ES-I3 (cell line): ENCODE data around the gene RAB11FIP5.
"Not testable (repeated sequence)": the region's sequence is repeated elsewhere in the genome, so short reads cannot be mapped to it uniquely, and the experiment has no call there.

Experiments
- H3K36me3 ChIP-seq: 2 replicates; pipeline ENCODE4 v1.6.1; 2013; ENCODE audit warnings: mild to moderate bottlenecking, low read length, control low read depth, moderate library complexity; ENCODE audit not compliant: insufficient read depth
- H3K4me1 ChIP-seq: 2 replicates; pipeline ENCODE4 v1.6.1; 2013; ENCODE audit warnings: mild to moderate bottlenecking, control low read depth, low read length; ENCODE audit not compliant: insufficient read depth
- H3K9ac ChIP-seq: 2 replicates; pipeline ENCODE4 v1.6.1; 2013; ENCODE audit warnings: low read depth, mild to moderate bottlenecking, low read length, moderate library complexity
- H3K9me3 ChIP-seq: 2 replicates; pipeline ENCODE4 v1.6.1; 2013; ENCODE audit warnings: mild to moderate bottlenecking, low read length, moderate library complexity; ENCODE audit not compliant: control insufficient read depth, insufficient read depth

Gene RAB11FIP5

DNA sequence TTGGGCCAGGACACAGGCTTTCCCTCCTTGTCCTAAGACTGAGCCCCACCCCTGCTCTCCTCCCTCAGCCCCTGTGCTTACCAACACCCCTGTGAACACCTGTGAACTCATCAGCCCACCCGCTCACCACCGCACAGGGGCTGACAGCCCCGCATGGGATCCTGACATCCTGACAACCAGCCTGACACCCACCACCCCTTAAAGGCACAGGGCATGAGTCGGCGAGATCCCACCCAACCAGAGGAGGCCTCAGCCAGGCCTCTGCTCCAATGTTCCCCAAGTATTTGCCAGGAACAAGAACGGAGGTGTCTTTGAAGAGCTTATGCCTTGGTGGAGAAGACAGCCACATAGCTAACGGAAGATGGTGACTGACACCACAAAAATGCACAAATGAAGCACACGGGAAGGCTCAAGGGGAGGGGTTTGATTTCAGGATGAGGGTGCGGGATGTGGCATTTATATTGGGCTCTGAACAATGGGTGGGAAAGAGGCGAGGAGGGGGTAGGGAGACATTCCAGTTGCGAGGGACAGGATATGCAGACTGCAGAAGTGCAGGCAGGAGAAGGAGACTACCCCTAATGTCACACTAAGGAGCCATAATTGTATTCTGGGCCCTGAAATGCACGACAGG, 11.0 kb downstream of the RAB11FIP5 start:
- no peak overlapping the region for H3K9ac ChIP-seq
- H3K36me3 ChIP-seq, result no peaks in the 10 kb centered on the region
- peaks cover 22% of the 10 kb centered on the region for H3K4me1 ChIP-seq
- no peaks in the 10 kb centered on the region for H3K9me3 ChIP-seq

DNA sequence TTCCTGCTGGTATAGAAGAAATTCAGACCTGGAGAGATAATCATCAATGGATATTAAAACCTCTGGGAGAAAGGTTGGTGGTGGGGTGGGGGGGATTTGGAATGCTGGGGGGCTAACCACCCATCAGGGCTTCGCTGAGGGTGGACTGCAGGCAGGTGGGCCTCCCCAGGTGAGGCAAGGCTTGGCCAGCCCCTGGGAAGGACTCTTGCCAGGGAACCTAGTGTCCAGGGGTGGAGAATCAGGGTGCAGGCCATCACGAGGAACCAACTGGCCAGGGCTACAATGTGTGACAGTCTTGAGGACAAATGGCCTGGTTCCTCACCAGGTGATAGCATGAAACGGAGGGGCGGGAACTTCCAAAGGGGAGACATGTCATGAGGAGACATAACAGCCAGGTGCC, 11.8 kb downstream of the RAB11FIP5 start:
- no peaks in the 10 kb centered on the region for H3K36me3 ChIP-seq
- H3K9me3 ChIP-seq, result no peaks in the 10 kb centered on the region
- H3K9ac ChIP-seq, result no peak overlapping the region
- peaks cover 22% of the 10 kb centered on the region for H3K4me1 ChIP-seq

DNA sequence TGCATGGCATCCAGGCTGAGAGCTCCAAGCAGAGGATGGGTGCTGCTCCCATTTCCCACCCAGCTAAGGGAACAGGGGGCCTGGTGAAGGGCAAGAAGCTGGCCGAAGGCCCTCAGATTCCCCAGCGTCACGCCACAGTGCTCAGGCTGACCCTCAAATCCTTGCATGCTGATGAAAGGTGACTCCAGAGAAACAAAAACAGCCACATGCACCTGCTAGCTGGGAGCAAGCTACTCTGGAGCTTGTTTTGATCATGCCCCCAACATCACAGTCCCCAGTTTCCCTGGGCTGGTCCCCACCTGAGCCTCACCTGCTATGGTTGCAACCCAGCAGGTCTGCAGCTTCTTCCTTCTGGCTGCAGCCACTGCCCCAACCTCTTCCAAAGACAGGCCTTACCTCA, 13.3 kb downstream of the RAB11FIP5 start:
- peaks cover 22% of the 10 kb centered on the region for H3K4me1 ChIP-seq
- no peaks in the 10 kb centered on the region for H3K36me3 ChIP-seq
- H3K9me3 ChIP-seq, result no peaks in the 10 kb centered on the region
- H3K9ac ChIP-seq, result no peak overlapping the region

DNA sequence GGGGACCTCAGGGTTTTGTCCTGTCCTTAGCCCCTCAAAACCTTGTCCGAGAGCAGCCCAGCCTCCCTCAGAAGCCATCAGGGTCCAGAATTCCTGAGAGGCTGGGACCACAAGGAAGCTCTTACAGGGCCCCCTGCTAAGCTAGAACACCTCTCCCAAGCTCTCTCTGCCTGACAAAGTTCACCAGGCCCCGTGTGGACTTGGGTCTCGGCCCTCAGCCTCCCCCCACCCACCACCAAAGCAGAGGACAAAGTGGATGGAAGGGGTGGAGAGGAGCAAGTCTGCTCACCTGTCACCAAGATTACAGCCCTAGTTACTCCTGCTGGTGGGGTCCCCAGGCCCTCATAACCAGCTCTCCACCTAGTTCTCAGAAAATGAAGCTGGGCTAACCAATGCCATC, 16.8 kb downstream of the RAB11FIP5 start:
- H3K36me3 ChIP-seq, result no peaks in the 10 kb centered on the region

DNA sequence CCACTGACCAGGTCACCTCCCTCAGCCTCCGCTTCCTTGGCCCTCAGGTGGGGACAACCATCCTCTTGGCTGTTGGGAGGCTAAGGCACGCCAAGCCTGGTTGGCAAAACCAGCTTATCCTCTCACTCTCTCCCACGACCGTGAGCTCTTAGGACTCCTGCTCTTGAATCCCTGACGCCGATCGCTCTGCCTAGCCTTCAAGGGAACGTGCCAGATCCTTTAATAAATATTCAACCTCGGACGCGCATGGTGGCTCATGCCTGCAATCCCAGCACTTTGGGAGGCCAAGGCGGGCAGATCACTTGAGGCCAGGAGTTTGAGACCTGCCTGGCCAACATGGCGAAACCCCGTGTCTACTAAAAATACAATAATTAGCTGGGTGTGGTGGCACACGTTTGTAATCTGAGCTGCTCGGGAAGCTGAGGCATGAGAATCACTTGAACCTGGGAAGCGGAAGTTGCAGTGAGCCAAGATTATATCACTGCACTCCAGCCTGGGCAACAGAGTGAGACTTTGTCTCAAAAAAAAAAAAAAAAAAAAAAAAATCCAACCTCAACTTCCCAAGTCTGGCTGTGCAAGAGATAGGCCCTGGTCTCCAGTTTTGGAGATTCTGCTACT, 19.0 kb downstream of the RAB11FIP5 start:
- H3K9me3 ChIP-seq, H3K36me3 ChIP-seq, H3K9ac ChIP-seq: not testable (repeated sequence)
- peaks cover 27% of the 10 kb centered on the region for H3K4me1 ChIP-seq

More for the DNA sequence above, 16.8 kb downstream of the RAB11FIP5 start:
- Histone ChIP-seq H3K9me3 (no peaks in the 10 kb centered on the region), H3K9ac (no peak overlapping the region), H3K4me1 (peaks cover 15% of the 10 kb centered on the region)

DNA sequence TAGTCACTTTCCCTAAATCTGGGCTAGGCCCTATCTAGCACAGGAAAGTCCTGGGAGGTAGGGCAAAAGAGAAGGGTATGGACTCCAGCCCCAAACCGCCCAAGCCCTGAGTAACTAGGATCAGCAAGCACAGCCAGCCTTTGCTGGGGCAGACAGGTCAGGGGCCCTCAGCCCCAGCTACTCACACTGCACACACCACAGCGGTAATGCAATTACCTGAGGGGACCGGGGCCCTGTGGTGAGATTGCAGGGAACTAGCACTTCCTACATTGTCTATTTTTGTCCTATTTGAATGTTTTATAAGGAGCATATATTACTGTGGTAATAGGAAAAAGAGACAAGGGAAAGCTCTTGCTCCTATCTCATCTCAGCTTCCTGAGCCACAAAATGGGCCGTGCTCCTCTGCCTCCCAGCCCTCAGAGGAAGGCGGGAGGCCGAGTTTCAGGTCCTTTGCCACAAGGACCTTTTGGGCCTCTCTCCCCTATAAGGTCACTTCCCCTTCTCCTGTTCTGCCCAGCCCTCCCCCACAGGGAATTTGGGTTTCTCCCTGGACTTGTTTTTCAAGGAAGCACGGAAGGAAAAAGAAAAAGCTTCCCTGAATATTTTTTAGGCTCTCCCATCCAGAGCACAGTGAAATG, 20.5 kb downstream of the RAB11FIP5 start:
- no peaks in the 10 kb centered on the region for H3K9me3 ChIP-seq
- H3K4me1 ChIP-seq, result peaks cover 27% of the 10 kb centered on the region
- H3K9ac ChIP-seq, result no peak overlapping the region
- H3K36me3 ChIP-seq, result no peaks in the 10 kb centered on the region

DNA sequence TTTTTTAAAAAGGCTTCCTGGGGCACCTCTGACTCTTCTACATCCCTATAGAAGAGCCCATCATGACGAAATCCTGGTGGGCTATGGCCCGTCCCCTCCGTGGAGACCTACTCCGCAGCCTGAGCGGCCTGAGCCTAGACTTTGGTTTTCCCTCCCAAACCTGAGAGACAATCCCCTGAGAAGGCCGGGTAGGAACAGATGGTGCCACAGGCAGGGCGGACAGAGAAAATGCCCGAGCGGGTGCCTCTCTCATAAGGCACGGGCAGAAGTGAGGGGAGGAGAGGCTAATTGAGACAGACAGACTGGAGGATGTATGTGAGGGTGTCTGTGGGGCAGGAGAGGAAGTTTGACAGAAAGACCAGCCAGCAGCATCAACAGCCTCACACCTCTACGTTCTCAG, 21.1 kb downstream of the RAB11FIP5 start:
- Histone ChIP-seq H3K36me3 (no peaks in the 10 kb centered on the region), H3K9me3 (no peaks in the 10 kb centered on the region), H3K4me1 (peaks cover 27% of the 10 kb centered on the region), H3K9ac (no peak overlapping the region)

DNA sequence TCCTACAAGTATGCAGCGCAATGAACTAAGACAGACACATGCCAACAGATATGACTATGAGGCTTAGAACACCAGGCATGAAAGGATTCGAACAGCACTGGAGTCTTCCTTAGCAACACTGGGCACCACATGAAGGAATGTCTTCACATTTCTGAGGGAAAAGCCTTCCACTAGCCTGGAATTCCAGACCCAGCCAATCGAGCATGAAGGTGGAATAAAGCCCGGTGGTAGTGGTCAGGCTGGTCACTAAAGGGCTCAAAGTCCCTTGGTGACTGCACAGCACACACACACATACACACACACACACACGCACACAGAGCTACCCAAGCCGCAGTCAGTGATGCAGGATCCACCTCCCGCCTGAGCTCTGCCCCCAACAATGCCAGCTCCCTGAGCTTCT, 21.6 kb downstream of the RAB11FIP5 start:
- Histone ChIP-seq H3K36me3 (no peaks in the 10 kb centered on the region), H3K9me3 (no peaks in the 10 kb centered on the region), H3K9ac (no peak overlapping the region), H3K4me1 (peaks cover 27% of the 10 kb centered on the region)

DNA sequence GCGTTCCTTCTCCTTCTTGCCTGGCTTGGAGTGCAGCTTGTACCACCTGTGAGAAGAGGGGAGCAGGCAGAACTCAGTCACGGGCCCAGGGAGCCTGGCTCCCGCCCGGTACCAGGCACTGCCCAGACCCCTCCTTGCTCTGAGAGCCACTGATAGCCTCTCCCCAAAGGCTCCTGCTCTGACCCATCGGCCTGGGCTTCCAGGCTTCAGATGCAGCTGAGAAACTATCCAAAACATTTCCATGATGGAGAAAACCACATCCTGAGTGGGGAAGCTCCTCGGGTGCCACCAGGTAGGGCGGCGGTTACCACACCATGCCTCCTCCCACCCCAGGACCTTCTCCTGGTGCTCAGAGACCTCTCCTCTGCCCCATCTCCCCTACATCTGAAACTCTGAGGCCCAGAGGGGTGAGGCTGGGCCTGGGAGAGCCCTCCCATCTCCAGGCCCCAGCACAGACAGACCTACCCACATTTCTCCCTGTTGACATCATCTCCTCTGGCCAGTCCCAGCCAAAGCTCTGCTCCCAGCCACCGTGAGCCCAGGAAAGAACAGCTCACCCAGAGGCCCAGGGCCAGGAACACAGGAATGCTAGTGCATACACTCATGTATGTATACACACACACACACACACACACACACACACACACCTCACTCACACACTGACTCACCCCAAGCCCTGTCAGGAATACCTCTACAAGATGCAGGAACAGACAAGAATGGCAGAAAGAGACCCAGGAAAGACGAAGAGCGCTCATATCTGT, 23.3 kb downstream of the RAB11FIP5 start:
- Histone ChIP-seq H3K9me3 (no peaks in the 10 kb centered on the region), H3K4me1 (peaks cover 27% of the 10 kb centered on the region), H3K36me3 (no peaks in the 10 kb centered on the region), H3K9ac (no peak overlapping the region)

DNA sequence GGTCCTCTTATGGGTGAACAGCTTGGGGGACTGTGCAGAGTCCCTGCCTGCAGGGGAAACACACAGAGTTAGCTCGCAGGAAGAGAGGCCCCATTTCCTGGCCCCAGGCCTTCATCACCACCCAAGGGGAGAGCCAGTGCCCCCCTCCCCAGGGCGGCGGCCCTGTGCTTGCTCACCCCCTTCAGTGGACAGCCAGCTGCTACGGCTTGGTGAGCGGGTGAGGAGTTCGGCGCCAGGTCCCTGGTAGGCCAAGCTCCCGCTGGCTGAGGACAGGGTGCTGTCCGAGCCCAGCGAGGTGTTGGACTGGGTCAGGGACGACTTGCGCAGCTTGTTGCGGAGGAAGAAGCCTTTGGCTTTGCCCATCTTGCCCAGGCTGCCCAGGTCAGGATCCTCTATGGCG, 24.0 kb downstream of the RAB11FIP5 start:
- Histone ChIP-seq H3K4me1 (peaks cover 27% of the 10 kb centered on the region), H3K36me3 (no peaks in the 10 kb centered on the region; the same call in 1 of the 2 replicates)

DNA sequence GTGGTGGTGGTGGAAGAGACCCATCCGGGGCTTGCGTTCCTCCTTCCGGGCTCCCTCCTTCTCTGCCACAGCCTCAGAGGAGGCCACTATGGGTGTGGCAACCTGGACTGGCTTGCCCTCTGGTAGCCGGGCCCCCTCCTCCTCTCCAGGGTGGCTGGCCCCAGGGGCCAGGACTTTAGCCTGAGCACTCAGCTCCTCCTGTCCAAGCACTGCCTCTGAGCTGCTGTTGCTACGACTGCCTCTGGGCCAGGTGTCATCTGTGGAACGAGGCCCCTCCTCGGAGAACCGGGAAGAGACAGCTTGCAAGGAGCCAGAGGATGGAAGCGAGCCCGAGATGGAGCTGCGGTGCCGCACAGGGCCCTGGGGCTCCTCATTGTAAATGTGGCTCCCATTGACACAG, 24.5 kb downstream of the RAB11FIP5 start:
- Histone ChIP-seq H3K9me3 (no peaks in the 10 kb centered on the region), H3K36me3 (no peaks in the 10 kb centered on the region; the same call in 1 of the 2 replicates), H3K9ac (no peak overlapping the region), H3K4me1 (peaks cover 27% of the 10 kb centered on the region)

More for the DNA sequence above, 24.0 kb downstream of the RAB11FIP5 start:
- Histone ChIP-seq H3K9me3 (no peaks in the 10 kb centered on the region), H3K9ac (no peak overlapping the region)

DNA sequence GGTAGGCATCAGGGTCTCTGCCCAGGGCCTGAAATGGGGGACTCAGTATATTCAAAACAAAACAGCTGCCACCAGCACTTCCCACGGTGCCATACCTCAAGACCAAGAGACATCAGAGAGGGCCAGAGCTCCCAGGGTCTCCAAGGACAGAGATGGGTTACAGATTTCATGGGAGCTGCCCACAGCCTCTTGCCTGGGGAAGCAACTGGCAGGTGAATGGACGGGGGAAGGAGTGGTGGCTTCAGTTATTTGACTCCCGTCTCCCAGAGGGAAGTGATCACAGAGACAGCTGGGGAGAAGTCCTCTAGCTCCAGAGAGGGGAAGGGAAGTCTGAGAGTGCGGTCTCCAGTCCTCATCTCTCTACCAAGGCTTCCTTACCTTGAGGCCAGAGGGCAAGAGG, 25.4 kb downstream of the RAB11FIP5 start:
- Histone ChIP-seq H3K9me3 (no peaks in the 10 kb centered on the region), H3K36me3 (no peaks in the 10 kb centered on the region; the same call in 1 of the 2 replicates), H3K4me1 (peaks cover 21% of the 10 kb centered on the region), H3K9ac (no peak overlapping the region)

DNA sequence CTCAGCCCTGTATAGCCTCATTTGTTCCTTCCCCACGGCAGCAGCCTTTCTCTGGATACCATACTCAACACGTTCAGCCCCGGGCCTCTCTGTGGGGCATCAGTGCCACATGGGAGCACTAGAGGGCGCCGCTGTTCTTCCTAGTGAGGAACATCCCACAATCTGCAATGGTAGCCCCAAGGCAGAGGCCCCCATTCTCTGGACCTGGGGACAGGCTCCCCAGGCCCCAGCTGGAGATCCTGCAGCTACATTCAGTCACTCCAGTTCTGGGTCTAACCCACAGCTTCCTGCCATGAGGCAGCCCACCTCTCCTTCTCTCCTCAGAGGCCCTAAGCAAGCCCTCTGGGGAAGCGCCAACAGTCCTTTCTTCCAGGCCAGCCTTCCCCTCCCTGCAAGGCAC, 27.1 kb downstream of the RAB11FIP5 start:
- Histone ChIP-seq H3K36me3 (no peaks in the 10 kb centered on the region; the same call in 1 of the 2 replicates), H3K9me3 (no peaks in the 10 kb centered on the region), H3K4me1 (peaks cover 17% of the 10 kb centered on the region), H3K9ac (no peak overlapping the region)

DNA sequence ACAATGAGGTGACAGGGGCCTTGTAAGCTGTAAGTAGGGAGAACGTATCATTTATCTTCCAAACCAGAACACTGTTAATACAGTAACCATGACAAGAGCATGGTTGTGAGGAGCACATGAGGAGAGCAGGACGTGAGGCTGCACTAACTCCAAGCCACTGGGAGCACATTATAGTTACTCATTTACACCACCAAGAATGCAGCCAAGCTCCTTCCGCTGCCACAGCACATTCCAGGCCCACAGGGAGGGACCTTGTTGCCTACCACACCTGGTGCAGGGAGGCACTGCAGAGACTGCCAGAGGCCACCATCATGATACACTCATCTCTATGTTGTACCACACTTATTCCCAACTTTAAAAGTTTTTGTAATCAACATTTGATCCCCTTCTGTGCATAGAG, 27.8 kb downstream of the RAB11FIP5 start:
- H3K4me1 ChIP-seq, result peaks cover 10% of the 10 kb centered on the region
- H3K36me3 ChIP-seq, result no peaks in the 10 kb centered on the region; the same call in 1 of the 2 replicates
- H3K9ac ChIP-seq, result no peak overlapping the region
- no peaks in the 10 kb centered on the region for H3K9me3 ChIP-seq
